ENCODE results near the gene KIF2C. TPM values are rescaled to one million over a fixed set of nuclear protein-coding genes. Genes with fewer than 3 reads are reported as not detected.

KIF2C gene
- total RNA-seq (ENCODE audit: low replicate concordance), result 17.4 and 56.5 TPM in 2 replicates
- long read RNA-seq, transcript KIF2C-202 (21 exons, 2,879 nt), result major isoform, 77 of 98 reads
- long read RNA-seq, partial matches to known transcripts, result 4 of 98 reads
- long read RNA-seq, other reads (novel, unspliced or antisense), result 17 of 98 reads

- Mint-ChIP-seq H3K27ac (peak within 1 kb of the TSS; percentile 89), H3K27me3 (no peaks in the 10 kb centered on the region), H3K36me3 (peaks cover 10% of the 10 kb centered on the region), H3K4me3 (peak within 1 kb of the TSS; percentile 92), H3K9me3 (no peaks in the 10 kb centered on the region), H3K4me1 (ENCODE audit: unreplicated experiment) (peaks cover 16% of the 10 kb centered on the region)
- peak; percentile 96 for DNase-seq (ENCODE audit: extremely low spot score, unreplicated experiment)
- TF ChIP-seq, protein P1, sequence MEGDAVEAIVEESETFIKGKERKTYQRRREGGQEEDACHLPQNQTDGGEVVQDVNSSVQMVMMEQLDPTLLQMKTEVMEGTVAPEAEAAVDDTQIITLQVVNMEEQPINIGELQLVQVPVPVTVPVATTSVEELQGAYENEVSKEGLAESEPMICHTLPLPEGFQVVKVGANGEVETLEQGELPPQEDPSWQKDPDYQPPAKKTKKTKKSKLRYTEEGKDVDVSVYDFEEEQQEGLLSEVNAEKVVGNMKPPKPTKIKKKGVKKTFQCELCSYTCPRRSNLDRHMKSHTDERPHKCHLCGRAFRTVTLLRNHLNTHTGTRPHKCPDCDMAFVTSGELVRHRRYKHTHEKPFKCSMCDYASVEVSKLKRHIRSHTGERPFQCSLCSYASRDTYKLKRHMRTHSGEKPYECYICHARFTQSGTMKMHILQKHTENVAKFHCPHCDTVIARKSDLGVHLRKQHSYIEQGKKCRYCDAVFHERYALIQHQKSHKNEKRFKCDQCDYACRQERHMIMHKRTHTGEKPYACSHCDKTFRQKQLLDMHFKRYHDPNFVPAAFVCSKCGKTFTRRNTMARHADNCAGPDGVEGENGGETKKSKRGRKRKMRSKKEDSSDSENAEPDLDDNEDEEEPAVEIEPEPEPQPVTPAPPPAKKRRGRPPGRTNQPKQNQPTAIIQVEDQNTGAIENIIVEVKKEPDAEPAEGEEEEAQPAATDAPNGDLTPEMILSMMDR (conservative IDR thresholded peaks at IDR 0.05), result no peak
These were observed at the start of gene KIF2C for GRCh38 chr1:44739307-44740178. TSS of gene KIF2C (plus strand) at chr1:44739837. CDS start at chr1:44739933, 96 bp downstream.

DNA sequence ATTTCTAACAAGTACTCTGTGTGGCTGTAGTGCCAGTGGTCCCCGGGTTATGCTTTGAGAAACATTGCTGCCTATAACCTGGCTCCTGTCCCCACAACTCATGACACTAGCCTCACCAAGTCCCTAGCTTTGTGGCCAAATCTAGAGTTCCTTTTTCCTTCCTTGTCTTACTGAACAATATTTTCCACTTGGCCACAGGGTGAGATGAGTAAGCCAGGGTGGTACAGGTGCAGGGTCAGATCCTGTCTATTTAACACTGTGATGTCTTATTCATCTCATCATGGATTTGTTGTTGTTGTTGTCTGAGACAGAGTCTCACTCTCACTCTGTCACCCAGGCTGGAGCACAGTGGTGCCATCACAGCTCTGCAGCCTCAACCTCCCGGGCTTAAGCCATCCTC, 46.5 kb upstream of the KIF2C start:
- Mint-ChIP-seq H3K27ac (no peak overlapping the region), H3K27me3 (peaks cover 3% of the 10 kb centered on the region), H3K4me3 (no peak overlapping the region), H3K4me1 (ENCODE audit: unreplicated experiment) (no peaks in the 10 kb centered on the region), H3K36me3 (peaks cover 7% of the 10 kb centered on the region), H3K9me3 (no peaks in the 10 kb centered on the region)
- no peak for DNase-seq (ENCODE audit: extremely low spot score, unreplicated experiment)
- TF ChIP-seq, protein P1 (conservative IDR thresholded peaks at IDR 0.05), result no peak

GRCh38 chr1:44693900-44694299, 45.7 kb upstream of the KIF2C start:
- no peak for DNase-seq (ENCODE audit: extremely low spot score, unreplicated experiment)
- TF ChIP-seq, protein P1 (conservative IDR thresholded peaks at IDR 0.05), result no peak
- peaks cover 8% of the 10 kb centered on the region for H3K36me3 Mint-ChIP-seq
- no peaks in the 10 kb centered on the region for H3K9me3 Mint-ChIP-seq
- no peak overlapping the region for H3K27ac Mint-ChIP-seq
- H3K4me3 Mint-ChIP-seq, result no peak overlapping the region
- H3K4me1 Mint-ChIP-seq (ENCODE audit: unreplicated experiment), result no peaks in the 10 kb centered on the region
- H3K27me3 Mint-ChIP-seq, result peaks cover 3% of the 10 kb centered on the region

GRCh38 chr1:44694863-44695478, 44.7 kb upstream of the KIF2C start:
- Mint-ChIP-seq H3K4me3 (no peak overlapping the region), H3K9me3 (no peaks in the 10 kb centered on the region), H3K36me3 (peaks cover 8% of the 10 kb centered on the region), H3K4me1 (ENCODE audit: unreplicated experiment) (no peaks in the 10 kb centered on the region), H3K27me3 (peaks cover 3% of the 10 kb centered on the region), H3K27ac (no peak overlapping the region)
- TF ChIP-seq, protein P1 (conservative IDR thresholded peaks at IDR 0.05), result no peak
- no peak for DNase-seq (ENCODE audit: extremely low spot score, unreplicated experiment)

GRCh38 chr1:44695671-44696070, 44.0 kb upstream of the KIF2C start:
- H3K27me3 Mint-ChIP-seq, result peaks cover 3% of the 10 kb centered on the region
- DNase-seq (ENCODE audit: extremely low spot score, unreplicated experiment), result no peak
- no peaks in the 10 kb centered on the region for H3K9me3 Mint-ChIP-seq
- no peak overlapping the region for H3K27ac Mint-ChIP-seq
- TF ChIP-seq, protein P1 (conservative IDR thresholded peaks at IDR 0.05), result no peak
- no peak overlapping the region for H3K4me3 Mint-ChIP-seq
- H3K36me3 Mint-ChIP-seq, result peaks cover 8% of the 10 kb centered on the region
- H3K4me1 Mint-ChIP-seq (ENCODE audit: unreplicated experiment), result no peaks in the 10 kb centered on the region
